AG04450 (cell line): ENCODE data around the gene CAB39. TPM values are rescaled to one million over a fixed set of nuclear protein-coding genes. Genes with fewer than 3 reads are reported as not detected.

Source experiments
- CTCF ChIA-PET: fragments of 300-600, 350-600 bp; formaldehyde crosslinking; extraction: SDS; loops from one replicate; lab custom pipeline; 2022; ENCODE audit warnings: antibody characterized with exemption, inconsistent platforms; lab: Charles Lee
- POLR2A ChIA-PET: fragments of 350-600 bp; formaldehyde crosslinking; extraction: SDS; loops from one replicate; lab custom pipeline; 2021; ENCODE audit warnings: antibody characterized with exemption, inconsistent platforms; lab: Yijun Ruan, JAX
- DNase-seq: peaks from one replicate; pipeline ENCODE4 v3.0.0-alpha.2; 2011; ENCODE audit warnings: low read depth, low spot score
- H3K27ac ChIP-seq: one replicate; pipeline ENCODE4 v1.5.1; 2012; ENCODE audit warnings: low read depth, low read length, control low read depth
- H3K27me3 ChIP-seq: one replicate; pipeline ENCODE4 v1.6.0; 2012; ENCODE audit warnings: low read length; ENCODE audit not compliant: control insufficient read depth, insufficient read depth
- H3K4me3 ChIP-seq: 2 replicates; pipeline ENCODE4 v1.5.1; 2011; ENCODE audit warnings: mild to moderate bottlenecking, low read depth, low read length, control low read depth
- H3K9me3 ChIP-seq: 2 replicates; pipeline ENCODE4 v1.5.1; 2012; ENCODE audit warnings: low read length; ENCODE audit not compliant: control insufficient read depth, insufficient read depth
- CTCF ChIP-seq: IDR thresholded peaks from 2 replicates; pipeline ENCODE4 v1.5.1; 2011; ENCODE audit warnings: low read depth, low read length, control low read depth, inconsistent platforms
- polyA plus RNA-seq: library from polyadenylated mRNA; depleted of rRNA; stranded (reverse); fragments of >200 nt; gene quantifications from 2 replicates; pipeline ENCODE4 v1.2.3, GENCODE V29; 2011

CAB39 gene
- polyA plus RNA-seq, 1 experiment, result 72.7 TPM

- CTCF ChIA-PET, result interaction anchor here (1.7 kb wide), 1 partner anchor 9 kb away, joined by 4 read pairs; no protein-coding TSS in a partner anchor
- no peak for TF ChIP-seq CTCF
- Histone ChIP-seq H3K27ac (no peak overlapping the region), H3K27me3 (no peaks in the 10 kb centered on the region), H3K9me3 (no peaks in the 10 kb centered on the region; the same call in none of the 2 replicates), H3K4me3 (no peak overlapping the region)
- POLR2A ChIA-PET, result no interaction called here
- no peak for DNase-seq
Observed at GRCh38 chr2:230779126-230779525, 66.5 kb downstream of the CAB39 start.

GRCh38 chr2:230779607-230780006 is 67.0 kb downstream of the CAB39 start:
- H3K4me3 ChIP-seq, result no peak overlapping the region
- ChIA-PET POLR2A (no interaction called here), CTCF (interaction anchor here (1.7 kb wide), 1 partner anchor 8 kb away, joined by 4 read pairs; no protein-coding TSS in a partner anchor)
- H3K9me3 ChIP-seq, result no peaks in the 10 kb centered on the region; the same call in none of the 2 replicates
- H3K27me3 ChIP-seq, result no peaks in the 10 kb centered on the region
- no peak overlapping the region for H3K27ac ChIP-seq
- TF ChIP-seq CTCF, result no peak
- DNase-seq, result no peak

- POLR2A ChIA-PET, result no interaction called here
Observed at GRCh38 chr2:230781130-230781797, 68.6 kb downstream of the CAB39 start.

GRCh38 chr2:230783101-230783500 is 70.5 kb downstream of the CAB39 start:
- no peaks in the 10 kb centered on the region for H3K27me3 ChIP-seq
- no peak for DNase-seq
- ChIA-PET CTCF (interaction anchor here (1.5 kb wide), 1 partner anchor 15 kb away, joined by 6 read pairs; no protein-coding TSS in a partner anchor), POLR2A (no interaction called here)
- H3K27ac ChIP-seq, result no peak overlapping the region
- H3K4me3 ChIP-seq, result no peak overlapping the region
- TF ChIP-seq CTCF, result no peak
- no peaks in the 10 kb centered on the region; the same call in none of the 2 replicates for H3K9me3 ChIP-seq

More at GRCh38 chr2:230781130-230781797, 68.6 kb downstream of the CAB39 start:
- CTCF ChIA-PET, result interaction anchor here (0.7 to 1.3 kb wide), 2 partner anchors 17 to 43 kb away, joined by 3 to 8 read pairs; no protein-coding TSS in a partner anchor
- Histone ChIP-seq H3K4me3 (no peak overlapping the region), H3K9me3 (no peaks in the 10 kb centered on the region; the same call in none of the 2 replicates), H3K27ac (no peak overlapping the region), H3K27me3 (no peaks in the 10 kb centered on the region)
- DNase-seq, result no peak
- no peak for TF ChIP-seq CTCF

- ChIA-PET POLR2A (no interaction called here), CTCF (no interaction called here)
- H3K4me3 ChIP-seq, result no peak overlapping the region
- no peak for DNase-seq
- H3K9me3 ChIP-seq, result peaks cover 5% of the 10 kb centered on the region
- TF ChIP-seq CTCF, result no peak
- H3K27ac ChIP-seq, result no peak overlapping the region
- H3K27me3 ChIP-seq, result no peaks in the 10 kb centered on the region
Observed at GRCh38 chr2:230784795-230785194, 72.2 kb downstream of the CAB39 start.
